K562 (cell line): ENCODE data around the gene PAQR7. TPM values are rescaled to one million over a fixed set of nuclear protein-coding genes. Genes with fewer than 3 reads are reported as not detected.

Experiments
- AFF1 ChIP-seq, 2 experiments: fragments of 450-650 bp; IDR thresholded peaks; 2 replicates each; pipeline ENCODE4 v1.6.1; 2018; ENCODE audit warnings: mild to moderate bottlenecking in 2 of 2, low read depth in 1 of 2; ENCODE audit not compliant: partially characterized antibody in 2 of 2
- FOXK1 ChIP-seq: sonication (generic); formaldehyde crosslinking; IDR thresholded peaks from 2 replicates; pipeline ENCODE4 v1.8.0; 2022; ENCODE audit warnings: missing genetic modification reagents, mild to moderate bottlenecking, borderline replicate concordance
- HNRNPH1 ChIP-seq: fragments of 200-400 bp; formaldehyde crosslinking; optimal IDR thresholded peaks from 2 replicates; pipeline ENCODE3; 2017; ENCODE audit warnings: low read depth, mild to moderate bottlenecking, low read length, moderate library complexity
- MECOM ChIP-seq: fragments of 250-450 bp; sonication (Bioruptor Pico); IDR thresholded peaks from 2 replicates; pipeline ENCODE4 v1.8.0; 2022; ENCODE audit warnings: inconsistent platforms
- MYC ChIP-seq, 2 experiments: fragments of 250-450 bp in 1 of 2; sonication (Bioruptor Pico) in 1 of 2; IDR thresholded peaks; 2 replicates each; pipeline versions ENCODE4 v1.5.1 to v1.6.1; 2012 to 2021; ENCODE audit warnings: low read depth in 2 of 2, borderline replicate concordance in 1 of 2, improper control_type of control experiment in 1 of 2, low read length in 1 of 2, mild to moderate bottlenecking in 1 of 2, moderate library complexity in 1 of 2
- NCOR1 ChIP-seq: fragments of 450-650 bp; IDR thresholded peaks from 2 replicates; pipeline ENCODE4 v1.6.1; 2016; ENCODE audit warnings: mild to moderate bottlenecking, moderate library complexity
- NR4A1 ChIP-seq, 2 experiments: fragments of 250-450 bp in 1 of 2; fragments of 450-650 bp in 1 of 2; sonication (Bioruptor Pico) in 1 of 2; IDR thresholded peaks; 2 replicates each; pipeline versions ENCODE4 v1.4.0 to v1.6.1; 2016 to 2020; ENCODE audit warnings: mild to moderate bottlenecking in 2 of 2, missing compliant biosample characterization in 1 of 2, missing genetic modification characterization in 1 of 2, moderate library complexity in 1 of 2
- OTX1 ChIP-seq: fragments of 450-650 bp; formaldehyde crosslinking; IDR thresholded peaks from 2 replicates; pipeline ENCODE4 v1.4.0; 2022; ENCODE audit warnings: mild to moderate bottlenecking
- RAD51 ChIP-seq: fragments of 450-650 bp; IDR thresholded peaks from 2 replicates; pipeline ENCODE4 v1.7.1; 2016; ENCODE audit warnings: low read depth, mild to moderate bottlenecking, borderline replicate concordance
- RB1 ChIP-seq: fragments of 450-650 bp; IDR thresholded peaks from 2 replicates; pipeline ENCODE4 v1.6.1; 2017; ENCODE audit warnings: low read depth, mild to moderate bottlenecking
- STAT5A ChIP-seq: IDR thresholded peaks from 2 replicates; pipeline ENCODE4 v1.6.1; 2012; ENCODE audit warnings: low read length, inconsistent platforms, borderline replicate concordance
- TAL1 ChIP-seq: fragments of 450-650 bp; IDR thresholded peaks from 2 replicates; pipeline ENCODE4 v1.6.1; 2016; ENCODE audit warnings: mild to moderate bottlenecking
- ZFP1 ChIP-seq: fragments of 450-650 bp; formaldehyde crosslinking; IDR thresholded peaks from 2 replicates; pipeline ENCODE4 v1.4.0; 2020; ENCODE audit warnings: mild to moderate bottlenecking, mixed read lengths
- ZNF143 ChIP-seq: sonication (generic); formaldehyde crosslinking; IDR thresholded peaks from 2 replicates; pipeline ENCODE4 v1.9.0; 2022; ENCODE audit warnings: mild to moderate bottlenecking, missing genetic modification reagents
- ZNF280A ChIP-seq: fragments of 450-650 bp; IDR thresholded peaks from 2 replicates; pipeline ENCODE4 v1.6.1; 2018; ENCODE audit warnings: mild to moderate bottlenecking, low read depth; ENCODE audit not compliant: partially characterized antibody
- ZNF282 ChIP-seq: sonication (generic); formaldehyde crosslinking; IDR thresholded peaks from 2 replicates; pipeline ENCODE4 v1.8.1; 2023; ENCODE audit warnings: missing genetic modification reagents
- ZNF324 ChIP-seq: fragments of 250-450 bp; sonication (Bioruptor Pico); IDR thresholded peaks from 2 replicates; pipeline ENCODE4 v1.4.0; 2020; ENCODE audit warnings: mild to moderate bottlenecking
- ZNF395 ChIP-seq: fragments of 200-800 bp; sonication (Bioruptor generic); IDR thresholded peaks from 2 replicates; pipeline ENCODE4 v1.6.1; 2017; ENCODE audit warnings: missing genetic modification characterization, missing compliant biosample characterization
- ZNF589 ChIP-seq: fragments of 200-800 bp; sonication (Bioruptor generic); IDR thresholded peaks from 2 replicates; pipeline ENCODE4 v1.6.1; 2016; ENCODE audit warnings: low read depth, missing genetic modification characterization, missing compliant biosample characterization
- ZNF696 ChIP-seq: fragments of 250-450 bp; sonication (Bioruptor Pico); conservative IDR thresholded peaks from 2 replicates; pipeline ENCODE4 v1.4.0; 2020; ENCODE audit warnings: mild to moderate bottlenecking, moderate library complexity
- ZNF77 ChIP-seq: fragments of 250-450 bp; sonication (Bioruptor Pico); IDR thresholded peaks from 2 replicates; pipeline ENCODE4 v1.5.0; 2020
- polyA plus RNA-seq, 8 experiments: library from polyadenylated mRNA; depleted of rRNA in 4 of 8; stranded (reverse) in 5 of 8; unstranded in 3 of 8; fragments of >200 nt; fragmentation: Nextera tagmentation in 2 of 8; fragmentation: Illumina TruSeq in 1 of 8; extraction: Ambion mirVana in 2 of 8; extraction: Trizol in 1 of 8; gene quantifications; 2 replicates each; pipeline versions ENCODE4 v1.2.1 to v1.2.3, GENCODE V29; 2011 to 2014; ENCODE audit warnings: inconsistent platforms in 1 of 8, missing spikeins in 1 of 8
- total RNA-seq, 7 experiments: library from RNA; depleted of rRNA in 6 of 7; stranded (reverse); fragments of >200 nt in 6 of 7; fragmentation: Illumina TruSeq in 2 of 7; extraction: Trizol in 2 of 7; gene quantifications; 2 replicates each; pipeline versions ENCODE4 v1.2.1 to v1.2.3, GENCODE V29; 2011 to 2021; ENCODE audit warnings: low replicate concordance in 1 of 7

The PAQR7 gene
- total and polyA plus RNA-seq, 9 of the 15 experiments (the other 6 are each of a cell fraction or from before 2014, with no cell fraction given), result 1.1 to 5.2 (median 2.6) TPM

DNA sequence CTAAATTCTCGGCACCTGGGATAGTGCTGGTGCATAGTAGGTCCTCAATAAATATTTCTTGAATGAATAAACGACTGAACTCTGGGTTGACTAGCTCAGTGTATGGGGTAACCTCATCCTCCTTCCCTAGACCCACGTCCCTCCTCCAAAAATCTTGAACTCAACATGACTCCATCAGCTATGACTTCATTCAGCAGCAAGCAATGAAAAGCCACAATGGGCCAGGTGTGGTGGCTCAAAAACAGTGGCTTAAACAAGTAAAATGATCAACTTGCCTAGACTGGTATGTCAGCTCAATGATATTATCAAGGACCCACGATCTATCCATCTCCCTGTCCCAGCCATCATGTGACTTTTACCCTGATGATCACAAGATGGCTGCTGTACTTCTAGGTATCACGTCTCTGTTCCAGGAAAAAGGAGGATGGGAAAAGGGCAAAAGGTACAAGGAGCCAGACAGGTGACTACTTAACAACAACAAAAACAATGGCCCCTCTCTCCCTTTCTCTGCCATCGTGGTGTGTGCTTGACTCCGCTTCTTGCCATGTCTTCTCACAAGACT is 13.0 kb upstream of the PAQR7 start (continued):
- TF ChIP-seq AFF1 (IDR thresholded peaks at IDR 0.05; ENCODE audit: low read depth in 1 of 2, partially characterized antibody in 2 of 2), result no peak
- TF ChIP-seq HNRNPH1, result no peak
- TF ChIP-seq TAL1, result no peak
- TF ChIP-seq ZNF280A, result no peak
- no peak for TF ChIP-seq NR4A1 (CRISPR knock-in tag; IDR thresholded peaks at IDR 0.05)
- TF ChIP-seq NR4A1 (tag; IDR thresholded peaks at IDR 0.05), result peak; percentile 48; the same call in 1 of the 2 replicates
- TF ChIP-seq OTX1, result 0 out of 2 replicates have a peak, but pooled peaks have one; percentile 36
- TF ChIP-seq RAD51, result peak; percentile 65
- peak; percentile 21; the same call in 1 of the 2 replicates for TF ChIP-seq NCOR1
- no peak for TF ChIP-seq MECOM (CRISPR knock-in tag)
- no peak for TF ChIP-seq ZNF282 (CRISPR knock-in tag)
- no peak for TF ChIP-seq ZNF324 (CRISPR knock-in tag)
- TF ChIP-seq RB1, result no peak
- TF ChIP-seq MYC (IDR thresholded peaks at IDR 0.05; ENCODE audit: low read depth, low read length), result no peak
- no peak for TF ChIP-seq MYC (CRISPR knock-in tag; IDR thresholded peaks at IDR 0.05; ENCODE audit: borderline replicate concordance, low read depth)
- TF ChIP-seq FOXK1 (CRISPR knock-in tag), result no peak
- TF ChIP-seq ZNF696 (CRISPR knock-in tag), result no peak
- TF ChIP-seq STAT5A, result 0 out of 2 replicates have a peak, but pooled peaks have one; percentile 10
- 0 out of 2 replicates have a peak, but pooled peaks have one; percentile 30 for TF ChIP-seq ZNF143
- 0 out of 2 replicates have a peak, but pooled peaks have one; percentile 1 for TF ChIP-seq ZNF589 (CRISPR knock-in tag)
- TF ChIP-seq ZNF395 (CRISPR knock-in tag), result peak; percentile 57; the same call in 1 of the 2 replicates
- TF ChIP-seq ZFP1, result no peak
- no peak for TF ChIP-seq ZNF77 (CRISPR knock-in tag)
